Mucosa of gallbladder (tissue), 1 donor: Measurements from ENCODE around the gene ZNF521. TPM values are rescaled to one million over a fixed set of nuclear protein-coding genes. Genes with fewer than 3 reads are reported as not detected.

Experiments
- DNase-seq: peaks from one replicate; pipeline ENCODE4 v3.0.0-alpha.2; 2020; ENCODE audit warnings: low spot score
- total RNA-seq: library from RNA; stranded (reverse); gene quantifications from one replicate; pipeline ENCODE4 v1.2.1, GENCODE V29; 2021
- donor health status: DM: no; HTN: no; CAD: no.

ZNF521 gene
- total RNA-seq: 14.6 TPM

- peak; percentile 65 for DNase-seq
These were observed at the start of gene ZNF521 for GRCh38 chr18:25351777-25352628. TSS of gene ZNF521 (minus strand) at chr18:25352166. CDS start at chr18:25350946, 1,220 bp downstream.

GRCh38 chr18:25399554-25399953 is 47.6 kb upstream of the ZNF521 start:
- no peak for DNase-seq

DNA sequence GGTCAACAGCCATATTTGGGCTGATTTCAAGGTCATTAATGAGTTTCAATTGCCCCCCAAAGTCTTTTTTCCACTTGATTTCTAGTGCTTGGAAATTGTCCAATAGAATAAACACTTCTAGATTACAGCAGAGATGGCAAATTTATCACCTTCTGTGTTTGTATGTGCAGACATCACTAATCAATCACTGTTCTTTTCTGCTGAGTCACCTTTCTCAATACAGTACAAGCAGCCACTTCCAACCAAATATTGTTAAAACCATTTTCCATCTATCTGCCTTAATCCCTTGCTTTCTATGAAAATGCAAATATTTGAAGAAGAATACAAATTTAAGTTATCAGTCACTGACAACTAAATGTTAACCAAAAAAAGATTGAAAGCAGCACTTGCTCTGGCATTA is 40.2 kb upstream of the ZNF521 start:
- no peak for DNase-seq

DNA sequence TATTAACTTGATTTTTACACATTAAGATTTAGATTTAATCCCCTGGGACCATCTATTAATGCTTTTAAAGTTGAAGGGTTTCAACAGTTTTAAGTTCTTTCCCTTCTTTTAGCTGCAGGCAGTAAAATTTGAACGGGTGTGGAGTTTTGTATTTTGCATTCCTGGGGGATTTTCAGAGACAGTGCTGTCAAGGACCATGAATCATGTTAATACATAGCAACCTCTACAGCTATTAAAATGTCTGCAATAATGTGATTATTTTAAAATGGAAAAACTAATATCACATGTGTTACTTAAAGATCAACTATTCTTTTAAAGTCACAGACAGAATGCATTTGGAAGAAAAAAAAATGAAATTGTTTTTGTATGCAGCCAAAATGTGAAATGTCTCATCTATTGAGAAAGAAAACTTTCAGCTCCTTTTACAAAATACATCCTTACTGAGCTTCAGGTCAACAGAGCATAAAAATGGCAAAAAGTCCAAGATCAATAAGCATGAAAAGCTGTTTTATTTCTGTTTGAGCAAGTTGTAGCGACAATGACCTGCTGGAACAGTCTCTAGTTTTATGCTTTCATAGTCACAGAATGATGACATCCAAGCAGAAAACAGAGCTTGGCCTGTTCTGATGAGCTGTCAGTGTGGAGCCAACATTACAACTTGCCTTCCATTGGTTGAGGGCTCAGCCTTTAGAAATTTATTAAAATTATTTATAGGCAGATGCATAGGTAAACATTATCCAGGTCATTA is 21.6 kb upstream of the ZNF521 start:
- no peak for DNase-seq

DNA sequence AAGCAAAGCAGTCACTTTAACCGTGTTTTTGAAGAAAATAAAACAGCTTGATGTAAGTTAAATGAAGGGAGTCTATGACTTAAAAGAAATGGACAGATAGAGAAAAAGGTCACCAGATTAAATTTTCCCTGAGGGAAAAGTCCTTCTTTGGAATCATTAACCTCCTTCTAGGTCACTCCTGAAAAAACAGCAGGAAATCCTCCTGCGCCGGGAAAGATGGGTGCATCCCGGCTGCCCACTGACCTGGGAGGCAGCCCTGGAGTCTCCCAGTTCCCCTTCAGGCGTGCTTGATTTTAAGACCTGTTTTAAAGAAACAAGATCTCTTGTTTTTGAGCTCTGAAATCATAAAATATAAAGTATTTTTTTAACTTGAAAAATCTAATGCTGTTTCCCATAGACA is 18.4 kb upstream of the ZNF521 start:
- no peak for DNase-seq

DNA sequence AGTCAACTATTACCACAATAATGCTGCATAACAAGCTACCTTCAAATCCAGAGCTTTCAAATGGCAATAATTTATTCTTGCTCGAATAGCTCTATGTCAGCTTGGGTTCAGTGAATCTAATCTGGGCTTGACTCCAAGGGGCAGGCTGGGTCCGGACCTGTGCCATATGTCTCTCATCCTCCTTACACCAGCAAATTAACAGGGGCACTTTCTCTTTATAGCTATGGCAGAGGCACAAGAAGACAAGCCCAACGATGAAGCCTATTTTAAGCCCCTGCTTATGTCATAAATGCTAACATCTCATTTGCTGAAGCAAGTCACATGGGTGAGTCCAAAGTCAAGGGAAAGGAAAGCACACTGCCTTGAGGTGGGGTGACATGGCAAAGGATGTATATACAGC is 13.3 kb upstream of the ZNF521 start:
- DNase-seq: no peak

DNA sequence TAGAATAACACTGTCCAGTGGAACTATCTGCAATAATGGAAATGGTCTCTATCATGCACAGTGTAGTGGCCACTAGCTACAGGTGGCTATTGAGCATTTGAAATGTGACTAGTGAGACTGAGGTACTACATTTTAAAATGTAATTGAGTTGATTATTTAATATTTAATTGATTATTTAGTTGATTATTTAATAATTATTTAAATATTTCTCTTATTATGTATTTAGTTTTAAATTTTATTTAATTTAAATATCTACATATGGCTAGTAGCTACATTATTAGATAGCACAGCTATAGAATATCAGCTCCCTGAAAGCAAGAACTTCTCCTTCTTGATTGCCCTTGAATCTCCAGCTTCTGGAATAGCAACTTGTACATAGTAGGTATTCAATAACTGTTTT is 12.8 kb upstream of the ZNF521 start:
- no peak for DNase-seq

DNA sequence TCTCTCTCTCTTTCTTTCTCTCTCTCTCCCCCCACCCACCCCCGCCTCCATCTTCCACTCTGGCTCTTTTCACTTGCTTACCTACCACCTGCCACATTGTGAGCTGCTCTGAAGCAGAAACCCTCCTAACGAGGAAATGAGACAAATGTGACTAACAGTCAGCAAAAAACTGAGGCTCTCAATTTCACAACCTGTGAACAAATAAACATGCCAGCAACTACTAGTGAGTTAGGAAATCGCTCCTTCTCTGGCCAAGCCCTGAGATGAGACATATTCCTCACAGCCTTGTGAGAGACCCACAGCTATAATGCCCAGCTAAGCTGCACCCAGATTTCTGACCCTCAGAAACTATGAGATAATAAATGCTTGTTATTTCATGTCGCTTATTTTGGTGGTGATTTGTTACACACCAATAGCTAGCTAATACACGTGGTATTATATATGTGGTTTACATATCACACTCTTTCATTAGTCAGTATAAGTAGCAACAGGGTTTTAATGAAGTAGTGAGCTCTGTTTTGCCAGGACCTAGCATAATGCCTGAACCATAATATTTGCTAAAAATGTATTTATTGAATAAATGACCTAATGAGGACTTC is 8.4 kb upstream of the ZNF521 start:
- DNase-seq: no peak

GRCh38 chr18:25353080-25353479 is 1.1 kb upstream of the ZNF521 start:
- DNase-seq: no peak

DNA sequence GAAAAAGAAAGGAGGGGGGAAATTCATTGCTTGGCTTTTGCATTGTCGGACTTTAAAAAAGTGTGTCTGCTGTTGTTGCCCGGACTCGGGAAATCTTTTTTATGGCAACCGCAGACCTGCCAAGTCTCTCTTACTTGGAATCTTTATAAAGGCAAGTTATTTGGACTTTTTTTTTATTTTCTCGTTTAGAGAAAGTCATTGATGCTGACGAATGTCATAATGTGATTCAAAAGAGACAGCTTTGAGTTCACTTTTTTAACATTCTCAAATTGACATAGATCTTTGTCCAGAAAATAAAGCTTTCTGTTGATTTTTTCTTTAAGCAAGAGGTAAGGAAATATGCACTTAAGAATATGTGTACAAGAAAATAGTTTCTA is 651 bp upstream of the ZNF521 start:
- DNase-seq: no peak

- DNase-seq: no peak
These were observed 638 bp downstream of the ZNF521 start for GRCh38 chr18:25351280-25351775.

DNA sequence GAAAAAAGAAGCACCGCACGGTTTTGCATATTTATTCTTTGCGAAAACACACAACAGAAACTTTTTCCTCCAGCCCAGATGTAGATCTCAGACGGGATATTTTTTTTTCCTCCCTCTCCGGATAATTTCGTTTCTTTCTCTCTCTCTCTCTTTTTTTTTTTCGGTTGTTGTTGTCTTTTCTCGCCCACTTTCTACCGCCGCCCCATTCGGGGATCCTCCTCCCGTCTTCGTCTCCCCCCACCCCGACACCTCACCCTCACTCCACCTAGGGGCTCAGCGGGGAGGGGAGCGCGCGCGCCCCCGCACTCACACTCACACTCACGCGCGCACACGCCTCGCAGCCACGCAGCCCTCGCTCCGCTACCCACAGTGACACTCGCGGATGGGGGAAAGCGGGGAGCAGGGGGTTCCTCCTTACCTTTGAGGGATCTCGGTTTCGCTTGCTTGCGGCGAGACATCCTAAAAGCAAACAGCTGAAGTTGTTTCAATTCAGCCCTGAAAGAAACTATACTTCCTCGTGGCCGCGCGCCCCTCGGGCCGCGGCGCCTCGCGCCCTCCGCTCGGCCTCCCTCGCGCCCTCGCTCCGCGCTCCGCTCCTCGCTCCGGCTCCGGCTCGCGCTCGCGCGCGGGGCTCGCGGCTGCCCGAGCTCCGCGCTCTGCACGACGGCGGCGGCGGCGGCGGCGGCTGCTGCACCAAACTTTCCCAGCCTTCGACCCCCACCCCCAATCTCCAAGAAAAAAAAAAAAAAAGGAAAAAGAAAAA is 1.3 kb downstream of the ZNF521 start:
- DNase-seq: no peak

GRCh38 chr18:25349926-25350487 is 2.0 kb downstream of the ZNF521 start:
- DNase-seq: no peak

DNA sequence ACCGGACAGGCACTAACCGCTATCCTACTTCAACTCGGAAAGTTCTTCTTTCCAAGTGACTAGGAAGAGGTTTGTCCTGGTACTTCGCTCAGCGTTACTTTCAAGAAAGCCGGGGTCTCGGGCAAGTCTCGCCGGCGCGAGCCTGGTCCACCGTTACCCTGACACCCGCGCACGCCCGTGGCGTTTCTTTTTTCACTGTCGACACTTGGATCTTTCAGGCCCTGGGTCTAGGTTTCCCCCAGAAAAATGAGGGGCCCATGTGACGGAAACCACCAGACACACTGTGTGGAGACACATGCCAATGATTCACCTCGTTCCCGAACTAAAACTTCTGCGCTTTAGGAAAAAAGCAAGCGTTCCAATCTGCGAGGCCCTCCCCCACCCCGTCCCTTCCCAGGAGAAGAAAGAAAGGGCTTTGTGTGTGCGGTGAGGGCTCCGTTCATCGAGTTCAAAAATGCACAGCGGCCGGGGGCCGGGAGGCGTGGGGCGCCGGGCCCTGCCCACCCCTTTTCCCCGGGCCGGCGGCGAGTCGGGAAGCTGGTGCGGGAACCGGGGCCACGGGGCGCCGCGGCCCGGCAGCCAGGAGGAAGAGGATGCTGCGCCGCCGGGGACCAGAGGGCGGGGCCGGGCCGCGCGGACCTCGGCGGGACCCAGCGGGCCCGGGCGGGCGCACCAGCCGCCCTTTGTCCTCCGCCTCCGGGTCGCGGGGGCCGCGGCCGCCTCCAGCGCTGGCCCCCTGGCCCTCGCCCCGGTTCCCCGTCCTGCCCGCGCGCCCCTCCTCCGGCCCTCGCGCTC is 2.6 kb downstream of the ZNF521 start:
- no peak for DNase-seq

DNA sequence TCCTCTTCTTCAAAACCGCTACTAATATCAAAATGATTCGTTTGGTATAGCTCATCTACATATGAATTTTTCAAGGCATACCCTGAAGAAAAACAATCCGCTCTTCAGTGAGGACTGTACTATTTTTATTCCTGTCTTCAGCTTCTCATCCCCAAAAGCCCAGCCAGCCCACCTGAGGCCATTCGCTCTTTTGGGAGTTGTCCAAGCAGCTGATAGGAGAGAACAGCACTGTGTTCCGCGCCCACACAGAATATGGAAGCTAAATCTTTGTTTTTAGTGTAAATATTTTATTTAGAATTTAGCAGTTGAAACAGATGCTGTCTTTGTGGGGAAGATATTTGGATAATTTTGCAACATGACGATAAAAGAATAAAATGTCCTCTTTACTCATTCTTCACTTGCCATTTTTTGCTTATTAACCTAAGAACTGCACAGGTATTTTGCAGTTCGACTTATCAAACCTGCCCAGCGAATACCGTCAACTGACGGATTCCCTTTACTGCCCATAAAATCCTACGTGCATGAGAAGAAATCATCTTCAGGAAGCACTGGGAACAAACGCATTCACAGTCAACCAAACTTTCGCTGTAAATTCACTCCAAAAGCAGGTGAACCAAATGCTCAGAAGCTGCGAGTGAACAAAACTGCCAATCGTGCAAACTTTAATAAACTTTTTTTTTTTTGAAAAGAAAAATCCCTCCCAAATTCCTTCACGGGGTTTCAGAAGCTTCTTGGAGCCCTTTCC is 3.4 kb downstream of the ZNF521 start:
- DNase-seq: no peak

GRCh38 chr18:25346561-25346960 is 5.4 kb downstream of the ZNF521 start:
- DNase-seq: no peak

DNA sequence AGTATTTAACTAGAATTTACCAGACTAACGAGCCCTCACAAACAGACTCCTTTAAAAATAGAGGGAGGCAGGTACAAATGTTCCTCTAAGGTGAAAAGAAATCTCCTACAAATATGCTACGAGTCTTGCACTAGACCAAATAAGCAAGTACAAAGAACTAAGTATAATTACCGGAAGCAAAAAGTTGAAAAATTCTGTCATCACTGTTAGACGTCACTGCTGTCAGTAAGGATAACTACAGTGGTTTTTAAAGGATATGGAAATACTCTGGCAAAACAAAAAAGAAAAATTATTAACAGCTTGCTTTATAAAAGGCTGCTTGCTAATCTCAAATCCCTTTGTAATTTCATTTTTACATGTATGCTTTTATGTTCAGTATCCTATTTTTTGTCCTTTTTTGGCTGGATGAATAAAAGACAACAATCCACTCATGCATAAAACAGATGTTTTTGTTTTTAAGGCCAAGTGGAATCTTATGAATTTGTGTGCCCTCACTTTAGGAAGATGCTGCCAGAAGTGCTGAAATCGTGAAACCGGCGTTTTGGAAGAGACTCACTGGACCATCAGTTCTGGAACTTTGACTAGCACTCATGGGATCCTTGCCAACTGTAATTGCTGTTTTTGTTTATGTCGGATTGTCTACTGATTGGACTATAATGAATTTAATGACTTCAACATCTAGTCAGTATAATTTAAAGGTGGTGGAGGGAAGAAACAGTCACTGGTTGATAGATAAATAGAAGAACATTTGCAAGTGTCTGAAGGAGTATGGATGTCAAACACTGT is 6.7 kb downstream of the ZNF521 start:
- no peak for DNase-seq

DNA sequence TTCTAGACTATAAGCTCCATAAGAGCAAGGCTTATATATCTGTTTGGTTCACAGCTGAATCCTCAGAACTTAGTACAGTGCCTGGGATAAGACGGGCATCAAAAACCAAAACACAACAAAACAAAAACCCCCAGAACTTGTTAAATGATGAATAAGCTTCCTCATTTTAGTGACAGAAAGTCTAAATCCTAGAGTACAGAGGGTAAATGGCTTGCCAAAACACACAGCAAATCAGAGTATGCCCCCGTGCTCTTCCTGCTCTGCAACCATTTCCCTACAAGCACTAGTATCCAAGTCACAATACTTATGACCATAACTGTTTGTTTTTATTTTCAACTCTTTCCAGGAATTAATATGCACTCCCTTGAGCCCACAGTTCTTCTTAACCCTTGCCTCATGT is 10.1 kb downstream of the ZNF521 start:
- no peak for DNase-seq

- DNase-seq: no peak
These were observed 11.2 kb downstream of the ZNF521 start for GRCh38 chr18:25340762-25341161.
